SH-SY5Y (cell line): ENCODE data around the gene CDAN1.

Experiments
- GATA2 ChIP-seq: IDR thresholded peaks from 2 replicates; pipeline ENCODE4 v1.6.1; 2011; ENCODE audit warnings: mild to moderate bottlenecking, low read depth, low read length
- GATA3 ChIP-seq: IDR thresholded peaks from 2 replicates; pipeline ENCODE4 v1.6.1; 2011; ENCODE audit warnings: low read depth, mild to moderate bottlenecking, low read length, moderate library complexity

DNA sequence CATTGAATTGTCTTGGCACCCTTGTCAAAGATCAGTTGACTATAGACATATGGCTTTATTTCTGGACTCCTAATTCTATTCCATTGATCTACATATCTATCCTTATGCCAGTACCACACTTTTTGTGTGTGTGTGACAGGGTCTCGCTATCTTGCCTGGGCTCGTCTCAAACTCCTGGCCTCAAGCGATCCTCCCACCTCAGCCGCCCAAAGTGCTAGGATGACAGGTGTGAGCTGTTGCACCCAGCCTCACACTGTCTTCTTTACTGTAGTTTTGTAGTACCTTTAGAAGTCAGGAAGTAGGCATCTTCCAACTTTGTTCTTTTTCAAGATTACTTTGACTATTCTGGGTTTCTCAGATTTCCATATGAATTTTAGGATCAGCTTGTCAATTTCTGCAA, 24.3 kb downstream of the CDAN1 start:
- no peak for TF ChIP-seq GATA2
- TF ChIP-seq GATA3 = no peak
